Measurements from ENCODE around the gene DOCK6.

DNA sequence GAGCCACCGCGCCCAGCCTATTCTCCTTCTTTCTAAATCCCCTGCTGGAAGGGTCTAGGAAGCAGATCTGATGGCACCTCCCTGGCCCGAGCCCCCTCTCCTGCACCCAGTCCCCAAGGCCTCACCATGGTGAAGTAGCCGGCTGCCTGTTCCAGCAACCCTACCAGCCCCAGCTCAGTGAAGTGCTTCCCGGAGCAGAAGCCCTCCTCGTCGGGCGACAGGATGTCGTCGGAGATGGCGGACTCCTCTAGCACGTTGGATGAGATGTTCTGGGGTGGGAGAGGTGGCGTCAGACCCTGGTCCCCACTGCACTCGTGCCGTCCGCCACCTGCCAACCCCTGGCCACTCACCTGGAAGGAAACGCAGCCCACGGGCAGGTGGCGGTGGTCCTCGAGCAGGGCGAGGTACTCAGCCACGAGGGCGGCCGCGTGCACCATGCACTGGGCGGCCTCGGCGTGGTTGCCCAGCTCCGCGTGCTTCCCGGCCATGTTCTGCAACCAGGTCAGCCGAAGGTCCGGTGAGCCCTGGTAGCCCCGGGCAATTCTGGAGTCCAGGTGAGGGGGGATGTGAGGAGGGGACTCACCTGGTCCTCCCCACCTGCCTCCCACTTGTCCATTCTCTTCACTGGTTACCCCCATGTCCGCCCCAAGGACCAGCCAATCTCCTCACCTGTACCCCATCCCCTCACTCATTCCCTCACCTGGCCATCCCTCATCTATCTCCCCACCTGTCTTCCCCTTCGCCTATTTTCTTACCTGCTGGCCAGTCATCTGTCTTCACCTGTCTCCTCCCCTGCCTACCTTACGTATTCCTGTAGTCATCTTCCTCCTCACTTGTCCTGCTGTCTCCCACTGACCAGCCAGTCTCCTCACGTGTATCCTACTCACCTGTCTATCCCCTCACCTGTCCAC is 53.5 kb downstream of the DOCK6 start:
- no peak for TF ChIP-seq GATA2 (IDR thresholded peaks at IDR 0.05; ENCODE audit: low read depth, low read length)
- TF ChIP-seq GATA3 (IDR thresholded peaks at IDR 0.05; ENCODE audit: low read depth, low read length), result no peak
